ENCODE data around the gene COG3. TPM values are rescaled to one million over a fixed set of nuclear protein-coding genes. Genes with fewer than 3 reads are reported as not detected.

Gene COG3
- total and polyA plus RNA-seq, 2 of the 13 experiments (the other 11 are each of a cell fraction or from before 2014, with no cell fraction given): 37.8 to 47.5 TPM

- TF ChIP-seq PHF5A (CRISPR knock-in tag; IDR thresholded peaks at IDR 0.05; ENCODE audit: low read depth, unreplicated experiment): no peak
- TF ChIP-seq MTA1 (CRISPR knock-in tag; IDR thresholded peaks at IDR 0.05; ENCODE audit: borderline replicate concordance): no peak
- TF ChIP-seq ZNF512B (CRISPR knock-in tag; IDR thresholded peaks at IDR 0.05; ENCODE audit: borderline replicate concordance): no peak
- no peak for TF ChIP-seq PRDM10 (CRISPR knock-in tag; IDR thresholded peaks at IDR 0.05; ENCODE audit: low read depth)
- TF ChIP-seq FOSL2 (CRISPR knock-in tag; IDR thresholded peaks at IDR 0.05): no peak; the same call in 1 of the 2 replicates
- peak; percentile 92; the same call in 1 of the 2 replicates for TF ChIP-seq KDM5B (CRISPR knock-in tag; IDR thresholded peaks at IDR 0.05; ENCODE audit: borderline replicate concordance)
- TF ChIP-seq ZNF143 (CRISPR knock-in tag; IDR thresholded peaks at IDR 0.05): 0 out of 2 replicates have a peak, but pooled peaks have one; percentile 44
- TF ChIP-seq XRCC5 (optimal IDR thresholded peaks at IDR 0.05; ENCODE audit: low read length): no peak
- TF ChIP-seq MEIS2 (CRISPR knock-in tag; IDR thresholded peaks at IDR 0.05): peak; percentile 59
- no peak for TF ChIP-seq TOE1 (CRISPR knock-in tag; IDR thresholded peaks at IDR 0.05)
- no peak for TF ChIP-seq ZNF576 (CRISPR knock-in tag; IDR thresholded peaks at IDR 0.05)
- TF ChIP-seq ELF3 (CRISPR knock-in tag; IDR thresholded peaks at IDR 0.05): no peak
- no peak; the same call in 1 of the 2 replicates for TF ChIP-seq PATZ1 (CRISPR knock-in tag; IDR thresholded peaks at IDR 0.05)
- TF ChIP-seq REL (CRISPR knock-in tag; conservative IDR thresholded peaks at IDR 0.05): peak; percentile 10; the same call in 1 of the 2 replicates
- TF ChIP-seq ZNF317 (CRISPR knock-in tag; IDR thresholded peaks at IDR 0.05): peak; percentile 83; the same call in 1 of the 2 replicates
- TF ChIP-seq ZNF205 (CRISPR knock-in tag; IDR thresholded peaks at IDR 0.05): peak; percentile 35; the same call in 1 of the 2 replicates
- no peak for TF ChIP-seq MIXL1 (CRISPR knock-in tag; IDR thresholded peaks at IDR 0.05)
- TF ChIP-seq CENPX (CRISPR knock-in tag; IDR thresholded peaks at IDR 0.05): no peak
- peak; percentile 19 for TF ChIP-seq HNRNPK (IDR thresholded peaks at IDR 0.05; ENCODE audit: low read depth, low read length, poor library complexity, severe bottlenecking)
- peak; percentile 51; the same call in 1 of the 2 replicates for TF ChIP-seq FOXA3 (CRISPR knock-in tag; IDR thresholded peaks at IDR 0.05)
- TF ChIP-seq ZNF382 (CRISPR knock-in tag; IDR thresholded peaks at IDR 0.05; ENCODE audit: borderline replicate concordance): no peak
Observed at GRCh38 chr13:45417790-45418534, 46.8 kb upstream of the COG3 start, which contains the start of gene SLC25A30 (continued).
